Nephron progenitor cell (in vitro differentiated cells): Measurements from ENCODE around the gene SYT13.

Experiments used
- DNase-seq: peaks from one replicate; pipeline ENCODE4 v3.0.0; 2021
- H3K27ac Mint-ChIP-seq: 2 replicates; pipeline ENCODE4 v1.8.0; 2021; ENCODE audit warnings: mild to moderate bottlenecking, moderate library complexity, mixed read lengths
- H3K27me3 Mint-ChIP-seq: 2 replicates; pipeline ENCODE4 v1.8.0; 2021; ENCODE audit warnings: mild to moderate bottlenecking, low read depth, mixed read lengths; ENCODE audit not compliant: poor library complexity
- H3K36me3 Mint-ChIP-seq: 2 replicates; pipeline ENCODE4 v1.8.0; 2021; ENCODE audit warnings: low read depth, mixed read lengths
- H3K4me1 Mint-ChIP-seq: 2 replicates; pipeline ENCODE4 v1.8.0; 2021; ENCODE audit warnings: mixed read lengths
- H3K4me3 Mint-ChIP-seq: 2 replicates; pipeline ENCODE4 v1.8.0; 2021; ENCODE audit warnings: mild to moderate bottlenecking, moderate library complexity, mixed read lengths
- H3K9me3 Mint-ChIP-seq: 2 replicates; pipeline ENCODE4 v1.8.0; 2021; ENCODE audit warnings: mild to moderate bottlenecking, moderate library complexity, mixed read lengths
- TF ChIP-seq, protein P1 (sequence below): fragments of 200-600 bp; sonication (generic); IDR thresholded peaks from 2 replicates; pipeline ENCODE4 v1.5.0; 2021; ENCODE audit warnings: antibody characterized with exemption

Gene SYT13

DNA sequence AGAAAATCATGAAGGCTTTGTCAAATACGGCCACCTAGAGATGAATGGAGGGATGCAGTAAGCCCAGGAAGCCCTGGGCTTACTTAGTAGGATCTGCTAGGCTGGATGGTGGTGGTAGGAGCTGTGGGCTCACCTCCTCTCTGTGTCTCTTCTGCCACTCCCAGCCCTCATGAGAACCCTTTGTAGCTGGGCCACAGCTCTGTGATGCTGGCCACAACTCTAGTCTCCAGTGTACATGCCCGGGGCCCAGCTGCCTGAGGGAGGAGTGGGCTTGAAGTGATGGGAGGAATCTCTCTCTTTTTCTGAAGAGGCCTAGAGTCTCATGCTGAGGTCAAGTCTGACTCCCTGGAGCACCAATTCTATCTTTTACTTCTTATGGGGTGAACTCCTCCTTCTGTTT, 32.4 kb upstream of the SYT13 start:
- Mint-ChIP-seq H3K27ac (no peak overlapping the region), H3K4me1 (no peaks in the 10 kb centered on the region), H3K27me3 (peaks cover 55% of the 10 kb centered on the region), H3K4me3 (no peak overlapping the region), H3K36me3 (no peaks in the 10 kb centered on the region), H3K9me3 (no peaks in the 10 kb centered on the region)
- DNase-seq = no peak
- TF ChIP-seq, protein P1, sequence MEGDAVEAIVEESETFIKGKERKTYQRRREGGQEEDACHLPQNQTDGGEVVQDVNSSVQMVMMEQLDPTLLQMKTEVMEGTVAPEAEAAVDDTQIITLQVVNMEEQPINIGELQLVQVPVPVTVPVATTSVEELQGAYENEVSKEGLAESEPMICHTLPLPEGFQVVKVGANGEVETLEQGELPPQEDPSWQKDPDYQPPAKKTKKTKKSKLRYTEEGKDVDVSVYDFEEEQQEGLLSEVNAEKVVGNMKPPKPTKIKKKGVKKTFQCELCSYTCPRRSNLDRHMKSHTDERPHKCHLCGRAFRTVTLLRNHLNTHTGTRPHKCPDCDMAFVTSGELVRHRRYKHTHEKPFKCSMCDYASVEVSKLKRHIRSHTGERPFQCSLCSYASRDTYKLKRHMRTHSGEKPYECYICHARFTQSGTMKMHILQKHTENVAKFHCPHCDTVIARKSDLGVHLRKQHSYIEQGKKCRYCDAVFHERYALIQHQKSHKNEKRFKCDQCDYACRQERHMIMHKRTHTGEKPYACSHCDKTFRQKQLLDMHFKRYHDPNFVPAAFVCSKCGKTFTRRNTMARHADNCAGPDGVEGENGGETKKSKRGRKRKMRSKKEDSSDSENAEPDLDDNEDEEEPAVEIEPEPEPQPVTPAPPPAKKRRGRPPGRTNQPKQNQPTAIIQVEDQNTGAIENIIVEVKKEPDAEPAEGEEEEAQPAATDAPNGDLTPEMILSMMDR = no peak

DNA sequence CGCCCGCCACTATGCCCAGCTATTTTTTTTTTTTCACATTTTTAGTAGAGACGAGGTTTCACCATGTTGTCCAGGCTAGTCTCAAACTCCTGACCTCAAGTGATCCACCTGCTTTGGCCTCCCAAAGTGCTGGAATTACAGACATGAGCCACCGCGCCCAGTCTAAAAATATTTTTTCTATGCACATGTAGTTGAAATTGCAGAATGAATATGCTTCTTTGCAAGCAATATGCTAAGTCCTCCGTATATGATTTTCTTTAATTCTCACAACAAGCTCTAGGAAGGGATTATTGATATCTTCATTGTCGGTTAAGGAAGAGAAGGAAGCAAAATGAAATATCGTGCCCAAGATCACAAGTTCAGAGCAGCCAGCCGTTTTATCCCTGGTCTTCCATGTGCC, 30.1 kb upstream of the SYT13 start:
- Mint-ChIP-seq H3K4me1 (no peaks in the 10 kb centered on the region), H3K9me3 (no peaks in the 10 kb centered on the region), H3K36me3 (no peaks in the 10 kb centered on the region), H3K27ac (no peak overlapping the region), H3K27me3 (peaks cover 58% of the 10 kb centered on the region), H3K4me3 (no peak overlapping the region)
- TF ChIP-seq, protein P1 = no peak
- no peak for DNase-seq

DNA sequence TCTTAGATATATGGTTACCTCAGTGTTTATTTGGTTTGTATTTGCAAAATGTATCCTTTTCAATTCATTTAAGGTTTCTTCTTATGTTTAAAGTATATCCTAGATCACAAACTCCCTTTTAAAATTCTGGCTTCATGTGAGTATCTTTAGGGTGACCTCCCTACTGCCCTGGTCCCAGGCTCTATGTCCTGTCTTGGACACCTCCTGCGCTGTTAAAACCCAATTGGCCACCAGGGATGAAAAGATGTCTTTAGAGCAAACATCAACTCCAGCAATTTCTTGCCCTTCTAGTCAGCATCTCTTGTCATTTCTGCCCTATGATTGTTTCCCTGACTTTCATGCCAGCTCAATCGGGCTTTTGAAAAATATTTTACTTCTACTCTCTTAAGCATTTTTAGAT, 28.8 kb upstream of the SYT13 start:
- Mint-ChIP-seq H3K36me3 (no peaks in the 10 kb centered on the region), H3K27ac (no peak overlapping the region), H3K4me1 (no peaks in the 10 kb centered on the region), H3K4me3 (no peak overlapping the region), H3K27me3 (peaks cover 54% of the 10 kb centered on the region), H3K9me3 (no peaks in the 10 kb centered on the region)
- DNase-seq = no peak
- TF ChIP-seq, protein P1 = no peak

DNA sequence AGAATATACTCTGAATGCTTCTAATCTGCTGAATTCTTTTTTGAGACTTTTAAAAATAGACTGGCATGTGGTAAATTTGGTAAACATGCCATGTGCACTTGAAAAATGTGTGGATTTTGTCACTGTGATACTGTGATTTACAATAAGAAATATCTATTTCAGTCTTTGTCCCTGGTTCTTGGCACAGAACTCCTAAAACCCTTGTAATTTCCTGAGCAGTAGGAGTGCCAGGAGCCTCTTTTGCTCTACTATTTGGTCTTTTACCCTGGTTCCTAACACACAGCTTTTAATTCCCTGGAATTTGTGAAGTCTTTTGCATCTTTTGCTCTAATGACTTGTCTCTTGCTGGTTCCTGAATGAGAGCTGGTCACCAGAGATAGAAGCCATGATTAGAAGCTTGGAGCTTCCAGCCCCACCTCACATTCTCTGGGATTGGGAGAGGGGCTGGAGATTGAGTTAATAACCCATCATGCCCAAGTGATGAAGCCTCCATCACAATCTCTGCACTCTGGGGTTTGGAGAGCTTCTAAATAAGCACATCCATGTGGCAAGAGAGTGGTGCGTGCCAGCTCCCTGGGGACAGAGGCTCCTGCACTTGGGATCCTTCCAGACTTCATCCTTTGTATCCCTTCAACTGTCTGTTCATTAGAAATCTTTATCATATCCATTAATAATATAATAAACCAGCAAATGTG, 27.2 kb upstream of the SYT13 start:
- Mint-ChIP-seq H3K4me3 (no peak overlapping the region), H3K36me3 (no peaks in the 10 kb centered on the region), H3K4me1 (no peaks in the 10 kb centered on the region), H3K27ac (no peak overlapping the region), H3K9me3 (no peaks in the 10 kb centered on the region), H3K27me3 (peaks cover 53% of the 10 kb centered on the region)
- no peak for DNase-seq
- TF ChIP-seq, protein P1 = no peak

DNA sequence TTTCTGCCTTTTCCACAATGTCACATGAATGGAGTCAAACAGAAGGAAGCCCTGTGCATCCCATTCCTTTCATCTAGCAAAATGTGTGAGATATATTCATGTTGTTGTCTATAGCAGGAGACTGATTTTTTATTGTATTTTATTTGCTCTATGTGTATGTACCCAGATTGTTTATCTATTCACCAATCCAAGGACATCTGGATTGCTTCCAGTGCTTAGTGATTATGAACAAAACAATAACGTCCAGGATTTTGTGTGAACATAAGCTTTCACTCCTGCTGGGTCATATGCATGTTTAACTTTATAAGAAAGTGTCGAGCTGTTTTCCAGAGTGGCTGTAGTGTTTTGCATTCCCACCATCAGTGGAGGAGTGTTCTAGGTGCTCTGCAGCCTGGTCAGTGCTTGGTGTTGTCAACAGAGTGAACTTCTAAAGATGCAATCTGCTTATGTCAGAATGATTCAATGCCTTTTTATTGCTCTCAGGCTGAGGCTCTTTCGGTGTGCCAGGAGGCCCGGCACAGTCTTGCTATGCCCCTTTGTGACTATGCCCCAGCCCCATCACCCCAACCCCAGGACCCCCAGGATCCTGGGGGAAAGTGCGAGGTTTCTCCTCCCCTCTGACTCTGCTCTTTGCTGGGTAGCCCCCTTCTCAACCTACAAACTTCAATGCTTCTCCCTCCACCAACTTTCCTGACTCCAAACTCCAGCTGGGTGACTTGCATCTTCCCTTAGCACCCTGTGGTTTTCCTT, 19.9 kb upstream of the SYT13 start:
- DNase-seq = no peak
- H3K4me1 Mint-ChIP-seq = peaks cover 10% of the 10 kb centered on the region
- TF ChIP-seq, protein P1 = no peak
- no peak overlapping the region for H3K4me3 Mint-ChIP-seq
- no peaks in the 10 kb centered on the region for H3K36me3 Mint-ChIP-seq
- H3K9me3 Mint-ChIP-seq = no peaks in the 10 kb centered on the region
- H3K27ac Mint-ChIP-seq = no peak overlapping the region
- H3K27me3 Mint-ChIP-seq = peaks cover 36% of the 10 kb centered on the region

DNA sequence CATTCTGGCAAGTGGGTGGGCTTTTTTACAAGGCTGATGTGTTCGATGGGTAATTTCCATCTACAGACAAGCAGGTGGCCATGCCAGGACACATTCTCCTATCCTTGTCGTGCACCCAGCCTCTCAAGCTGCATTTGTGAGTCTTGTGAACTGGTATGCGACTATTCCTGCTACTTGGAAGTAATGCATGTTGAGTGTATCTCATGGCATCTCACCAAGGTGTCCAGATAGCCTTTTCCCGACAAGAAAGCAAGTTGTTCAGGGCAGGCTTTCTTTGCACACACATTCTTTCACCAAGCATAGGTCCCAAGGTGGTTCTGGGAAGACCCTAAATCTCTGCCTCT, 18.8 kb upstream of the SYT13 start:
- Mint-ChIP-seq H3K27ac (no peak overlapping the region), H3K4me1 (peaks cover 19% of the 10 kb centered on the region), H3K4me3 (no peak overlapping the region), H3K27me3 (peaks cover 34% of the 10 kb centered on the region), H3K9me3 (no peaks in the 10 kb centered on the region), H3K36me3 (no peaks in the 10 kb centered on the region)
- TF ChIP-seq, protein P1 = no peak
- DNase-seq = no peak
